DMS153 treated with DMSO at 0.1 percent for 48 hours (cell line): ENCODE measurements around the gene EHD1.

Experiments used
- DNase-seq: peaks from one replicate; lab custom pipeline; 2025; ENCODE audit not compliant: unreplicated experiment; lab: John Stamatoyannopoulos, UW

Gene EHD1

GRCh38 chr11:64878494-64879243 lies at the start of gene EHD1:
TSS of gene EHD1 (minus strand) at chr11:64878621. CDS start at chr11:64878464, 157 bp downstream.
- peak; percentile 92 for DNase-seq

GRCh38 chr11:64926689-64927088 lies 48.3 kb upstream of the EHD1 start:
- no peak for DNase-seq

- no peak for DNase-seq
Observed at GRCh38 chr11:64925536-64926436, 47.4 kb upstream of the EHD1 start.

- no peak for DNase-seq
Observed at GRCh38 chr11:64924910-64925284, 46.5 kb upstream of the EHD1 start.

DNA sequence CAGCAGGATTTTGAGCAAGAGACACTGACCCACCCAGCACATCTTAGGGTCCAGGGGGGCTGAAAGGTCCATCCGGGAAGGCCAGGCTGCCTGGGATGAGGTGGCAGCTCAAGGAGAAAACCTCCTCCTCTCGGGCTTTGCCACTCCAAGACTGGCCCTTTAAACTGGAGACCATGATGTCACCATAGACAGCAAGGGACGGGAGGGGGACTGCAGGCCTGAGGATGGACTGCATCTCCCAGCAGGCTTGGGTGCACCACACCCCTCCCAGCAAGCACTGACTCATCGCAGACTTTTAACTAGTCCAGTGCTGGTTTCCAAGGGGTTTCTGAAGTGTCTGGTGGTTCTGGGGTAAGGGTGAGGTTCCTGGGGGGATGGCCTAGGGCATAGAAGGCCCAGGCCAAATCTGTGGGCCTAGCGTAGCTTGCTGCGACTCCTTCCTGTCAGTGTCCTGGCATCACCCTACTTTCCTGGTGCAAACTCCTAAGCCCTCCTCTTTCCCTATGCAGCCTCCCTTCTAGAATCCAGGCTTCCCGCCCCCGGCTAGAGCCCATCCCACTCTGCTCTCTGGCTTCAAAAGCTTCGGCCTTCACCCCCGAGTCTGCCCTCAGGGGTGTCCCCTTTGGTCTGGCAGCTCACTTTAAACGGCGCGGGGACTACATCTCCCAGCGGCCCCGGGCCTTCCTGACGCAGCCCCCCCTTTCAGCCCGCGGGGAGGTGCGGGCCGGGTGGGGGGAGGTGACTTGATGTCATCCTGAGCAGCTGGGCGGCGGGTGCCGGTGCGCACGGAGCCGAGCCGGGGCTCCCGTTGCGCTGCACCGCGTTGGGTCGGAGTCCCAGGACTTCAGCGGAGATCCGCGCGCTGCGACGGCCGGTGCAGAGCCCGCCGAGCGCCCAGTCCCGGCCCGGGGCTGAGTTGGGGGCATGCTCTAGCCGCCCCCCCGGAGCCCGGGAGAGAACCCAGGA lies 45.8 kb upstream of the EHD1 start, which contains the start of gene PPP2R5B:
TSS of gene PPP2R5B (plus strand) at position 746 of the 966 bp plus-strand sequence. CDS start 1,046 bp downstream, outside the sequence.
- DNase-seq, result peak; percentile 76

DNA sequence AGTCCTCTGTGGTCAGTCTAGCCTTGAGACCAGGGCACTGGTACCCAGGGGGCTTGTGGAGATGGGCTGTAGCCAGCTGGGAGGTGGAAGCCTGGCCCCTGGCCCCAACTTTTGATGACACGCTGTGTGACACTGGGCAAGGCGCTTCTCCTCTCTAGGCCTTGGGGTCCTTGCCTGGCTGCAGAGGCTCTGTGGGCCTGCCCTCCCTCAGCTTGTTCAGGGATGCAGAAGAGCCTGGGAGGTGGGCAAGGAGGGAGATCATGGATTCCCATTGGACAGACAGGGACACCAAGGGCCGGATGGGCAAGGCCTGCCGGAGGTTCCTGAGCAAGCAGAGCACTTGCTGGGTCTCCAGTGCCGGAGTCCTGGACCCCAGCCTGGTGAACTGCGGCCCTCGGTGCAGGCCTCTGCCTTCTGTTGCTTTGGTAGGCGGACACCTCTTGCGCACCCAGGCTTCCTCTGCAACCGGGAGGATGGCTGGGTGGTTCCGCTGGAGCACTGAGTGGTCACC lies 44.8 kb upstream of the EHD1 start:
- DNase-seq, result no peak

DNA sequence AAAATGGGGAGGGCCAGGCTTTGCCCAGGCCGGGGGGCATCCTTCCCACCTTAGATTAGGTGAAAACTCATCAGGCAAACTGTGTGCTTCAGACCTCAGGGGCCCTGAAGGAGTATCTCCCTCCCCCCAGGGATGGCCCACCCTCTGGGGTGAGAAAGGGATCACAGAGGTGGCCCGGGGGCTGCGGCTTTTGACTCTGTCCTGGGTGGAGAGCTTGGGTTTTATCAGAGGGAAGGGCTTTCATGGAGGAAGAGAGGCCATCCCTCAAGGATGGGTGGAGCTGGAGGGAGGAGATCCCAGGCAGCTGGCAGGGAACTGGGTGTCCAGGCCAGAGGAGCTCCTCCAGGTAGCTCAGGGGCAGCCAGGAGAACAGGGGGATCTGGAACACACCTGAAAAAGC lies 43.0 kb upstream of the EHD1 start:
- DNase-seq, result no peak

DNA sequence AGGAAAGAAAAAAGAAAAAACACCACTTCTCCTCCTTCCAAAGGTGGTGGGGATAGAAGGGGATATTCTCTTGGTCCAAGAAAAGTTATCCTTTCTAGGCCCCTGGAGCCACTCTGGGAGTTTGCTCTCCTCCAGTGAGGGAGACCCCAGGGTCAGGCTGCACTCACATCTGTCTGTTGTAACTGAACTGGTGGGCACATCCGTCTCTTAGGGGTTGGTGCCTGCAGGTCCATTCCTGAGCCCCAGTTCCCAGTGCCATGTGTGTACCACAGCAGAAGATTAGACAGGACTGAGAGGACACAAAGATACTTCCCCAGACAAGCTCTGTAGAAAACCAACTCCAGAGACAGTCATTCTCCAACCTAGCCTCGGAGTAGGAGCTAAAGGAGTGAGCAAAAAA lies 41.7 kb upstream of the EHD1 start:
- no peak for DNase-seq

DNA sequence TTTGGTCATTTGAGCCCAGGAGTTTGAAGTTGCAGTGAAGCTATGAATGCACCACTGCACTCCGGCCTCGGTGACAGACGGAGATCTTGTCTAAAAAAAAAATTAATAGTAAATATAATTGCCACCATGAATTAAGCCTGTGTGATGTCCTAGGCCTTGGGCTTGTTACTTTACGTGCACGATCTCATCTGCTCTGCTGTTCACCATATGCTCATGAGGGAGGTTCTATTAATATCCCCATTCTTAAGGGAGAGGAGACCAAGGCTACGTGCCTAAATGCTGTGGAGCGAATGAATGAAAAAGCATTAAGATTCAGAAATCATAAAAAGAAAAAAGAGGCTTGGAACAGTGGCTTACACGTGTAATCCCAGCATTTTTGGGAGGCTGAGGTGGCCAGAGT lies 41.2 kb upstream of the EHD1 start:
- DNase-seq, result no peak

DNA sequence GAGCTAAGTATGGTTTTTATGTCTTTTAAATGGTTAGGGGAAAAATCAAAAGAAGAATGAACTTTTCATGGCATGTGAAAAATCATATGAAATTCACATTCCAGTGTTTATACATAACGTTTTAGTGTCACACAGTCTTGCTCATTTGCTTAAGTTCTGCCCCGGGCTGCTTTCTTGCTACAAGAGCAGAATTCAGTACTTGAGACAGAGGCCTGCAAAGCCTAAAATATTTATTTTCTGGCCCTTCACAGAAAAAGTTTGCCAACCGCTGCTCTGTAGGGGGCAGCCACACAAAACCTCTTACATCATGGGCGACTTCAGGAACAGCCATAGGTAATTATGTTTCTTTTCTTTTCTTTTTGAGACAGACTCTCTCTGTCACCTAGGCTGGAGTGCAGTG lies 39.6 kb upstream of the EHD1 start:
- DNase-seq, result no peak

- DNase-seq, result no peak
Observed at GRCh38 chr11:64917663-64917995, 39.2 kb upstream of the EHD1 start.

DNA sequence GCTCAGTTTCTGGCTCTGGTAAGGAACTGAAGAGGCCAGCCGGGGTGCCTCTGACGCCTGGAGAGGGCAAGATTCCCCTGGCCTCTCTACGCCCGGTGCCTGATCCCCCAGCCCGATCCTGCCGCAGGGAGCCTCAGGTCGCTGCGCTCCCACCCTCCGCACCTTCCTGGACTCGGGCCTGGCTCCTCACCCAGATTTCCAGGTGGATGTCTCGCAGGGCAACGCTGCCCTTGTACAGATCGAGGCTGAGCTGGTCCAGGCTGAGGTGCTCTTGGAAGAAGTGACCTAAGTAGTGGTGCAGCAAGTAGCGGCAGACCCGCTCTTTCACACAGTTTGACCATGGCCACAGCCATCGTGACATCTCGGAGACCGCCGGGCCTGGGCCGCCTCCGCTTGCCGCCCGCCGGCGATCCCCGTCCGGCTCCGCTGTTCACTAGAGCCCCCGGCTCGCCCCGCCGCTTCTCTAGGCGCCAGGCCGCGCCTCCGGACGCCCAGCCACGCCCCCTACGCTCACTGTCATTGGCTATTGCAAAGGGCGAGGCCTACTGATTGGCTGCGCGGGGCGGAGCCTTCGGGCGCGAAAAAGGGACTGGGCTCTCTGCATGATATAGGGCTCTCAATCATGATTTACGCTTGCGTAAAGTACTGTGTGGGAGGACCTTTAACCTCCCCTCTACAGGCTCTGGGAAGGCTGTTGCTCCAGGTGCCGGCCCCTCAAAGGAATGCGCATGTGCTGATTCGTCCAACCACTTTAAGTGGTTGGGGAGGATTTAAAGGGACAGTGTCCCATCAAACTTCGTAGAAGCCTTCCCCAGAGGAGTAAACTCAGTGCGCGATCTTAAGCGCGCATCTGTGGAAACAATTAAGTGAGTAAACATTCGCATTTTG lies 38.6 kb upstream of the EHD1 start, which contains the start of gene ATG2A:
TSS of gene ATG2A (minus strand) at position 435 of the 888 bp plus-strand sequence. CDS start at position 361, 74 bp downstream.
- DNase-seq, result peak; percentile 97

DNA sequence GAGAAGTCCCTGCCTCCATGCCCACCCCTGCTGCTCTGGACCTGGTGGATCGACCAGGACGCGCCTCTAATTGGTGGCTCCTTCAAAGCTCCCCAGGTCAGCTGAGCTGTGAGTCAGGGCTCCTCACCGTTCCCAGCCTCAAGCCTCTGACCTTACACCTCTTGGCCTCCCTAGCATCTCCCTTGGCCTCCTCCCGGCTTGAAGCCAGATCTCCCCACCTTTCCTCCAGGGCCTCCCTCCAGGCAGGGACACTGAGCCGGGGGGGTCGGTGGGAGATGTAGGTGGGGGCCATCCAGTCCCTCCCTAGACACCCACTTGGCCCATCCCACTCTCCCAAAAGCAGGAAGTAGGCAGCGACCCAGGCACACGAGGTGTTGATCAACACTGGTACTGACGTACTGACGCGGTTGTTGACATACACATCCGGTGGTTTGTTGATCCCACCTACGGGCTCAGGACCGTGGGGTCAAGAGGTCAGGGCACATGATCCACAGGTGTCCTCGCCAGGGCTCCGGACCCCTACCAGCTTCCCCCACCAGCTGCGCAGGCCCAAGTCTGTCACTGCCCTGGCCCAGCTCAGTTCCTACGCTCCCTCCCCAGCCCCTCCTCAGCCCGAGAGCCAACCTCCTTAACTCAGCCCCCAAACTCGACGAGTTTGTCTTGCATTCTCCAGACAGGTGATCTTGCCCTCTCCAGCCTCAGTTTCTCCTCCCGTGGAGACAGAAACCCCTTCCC lies 37.8 kb upstream of the EHD1 start:
- DNase-seq, result no peak

GRCh38 chr11:64915376-64915887 lies 37.0 kb upstream of the EHD1 start:
- DNase-seq, result no peak

GRCh38 chr11:64914123-64914522 lies 35.7 kb upstream of the EHD1 start:
- no peak for DNase-seq

DNA sequence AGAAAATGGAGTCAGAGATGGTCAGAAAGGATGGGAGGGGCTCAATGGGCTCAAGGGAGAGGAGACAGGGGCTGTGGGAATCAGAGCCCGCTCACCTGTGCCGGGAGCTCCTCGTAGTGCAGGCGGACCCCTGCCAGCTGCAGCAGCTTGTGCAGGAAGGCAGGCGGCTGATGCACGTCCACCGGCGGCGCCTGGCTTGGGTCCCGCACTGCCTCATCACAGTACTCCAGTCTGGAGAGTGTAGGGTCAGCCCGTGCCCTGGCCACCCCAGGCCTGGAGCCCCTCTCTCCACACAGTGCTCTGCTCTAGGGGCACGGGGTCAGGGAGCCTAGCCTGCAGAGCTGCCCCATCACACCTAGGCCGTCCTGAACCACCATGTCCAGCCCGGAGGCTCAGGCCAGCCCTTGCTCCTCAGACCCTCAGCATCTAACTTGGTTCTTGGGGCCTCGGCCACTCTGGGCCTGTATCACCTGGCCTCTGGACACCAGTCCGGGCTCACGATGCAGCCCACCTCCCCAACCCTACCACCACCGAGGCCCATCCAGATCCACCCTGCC lies 34.8 kb upstream of the EHD1 start:
- DNase-seq, result no peak

DNA sequence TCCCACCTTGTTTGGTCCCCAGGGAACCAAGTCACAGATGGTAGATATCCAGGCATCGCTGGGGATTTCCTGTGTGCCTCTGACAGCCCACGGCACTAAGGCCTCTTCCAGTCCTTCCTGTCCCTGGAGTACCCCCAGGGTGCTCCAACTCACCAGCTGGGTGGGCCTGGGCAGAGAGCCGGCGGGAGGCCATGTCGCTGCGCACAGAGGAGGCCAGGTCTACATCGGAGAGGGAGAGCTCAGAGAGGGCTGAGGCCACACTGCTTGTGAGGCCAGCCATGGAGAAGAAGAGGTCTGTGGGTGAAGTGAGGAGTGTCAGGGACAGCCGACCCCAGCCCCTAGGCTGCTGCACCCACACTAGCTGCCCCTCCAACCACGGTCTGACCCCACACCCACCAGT lies 33.3 kb upstream of the EHD1 start:
- DNase-seq, result no peak

DNA sequence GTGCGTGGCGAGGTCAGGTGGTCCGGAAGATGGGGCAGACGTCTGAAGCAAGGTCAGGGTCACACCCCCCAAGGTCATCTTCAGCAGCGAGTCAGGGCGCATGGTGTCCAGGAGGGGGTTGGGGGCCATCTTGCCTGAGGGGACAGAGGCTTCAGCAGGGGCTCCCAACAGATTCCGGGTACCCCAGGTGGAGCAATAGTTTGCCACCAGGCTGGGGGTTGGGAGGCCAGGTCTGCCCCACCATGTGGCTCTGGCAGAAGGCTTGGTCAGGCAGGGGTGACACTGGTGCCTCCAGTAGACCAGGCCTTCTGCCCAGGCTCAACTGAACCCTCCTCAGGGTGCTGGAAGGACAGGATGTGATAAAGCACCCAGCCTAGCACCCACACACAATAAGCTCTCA lies 32.7 kb upstream of the EHD1 start:
- DNase-seq, result no peak
